ENCODE data around the gene RFK.

DNA sequence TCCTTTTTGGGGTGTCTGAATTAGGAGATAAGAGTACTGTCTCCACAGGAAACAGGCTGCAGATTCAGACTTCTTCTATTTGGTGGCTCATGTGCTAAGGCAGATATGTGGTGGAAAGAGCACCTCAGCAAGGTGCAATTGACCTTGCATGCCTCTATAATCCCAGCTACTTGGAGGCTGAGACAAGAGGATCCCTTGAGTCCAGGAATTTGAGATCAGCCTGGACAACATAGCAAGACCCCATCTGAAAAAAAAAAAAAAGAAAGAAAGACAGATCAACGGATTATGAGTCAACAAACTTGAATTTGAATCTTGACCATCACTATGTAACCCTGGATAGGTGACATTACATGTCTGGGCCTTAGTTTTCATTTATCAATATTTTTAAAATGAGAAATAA lies 44.4 kb downstream of the RFK start:
- TF ChIP-seq, protein P1, sequence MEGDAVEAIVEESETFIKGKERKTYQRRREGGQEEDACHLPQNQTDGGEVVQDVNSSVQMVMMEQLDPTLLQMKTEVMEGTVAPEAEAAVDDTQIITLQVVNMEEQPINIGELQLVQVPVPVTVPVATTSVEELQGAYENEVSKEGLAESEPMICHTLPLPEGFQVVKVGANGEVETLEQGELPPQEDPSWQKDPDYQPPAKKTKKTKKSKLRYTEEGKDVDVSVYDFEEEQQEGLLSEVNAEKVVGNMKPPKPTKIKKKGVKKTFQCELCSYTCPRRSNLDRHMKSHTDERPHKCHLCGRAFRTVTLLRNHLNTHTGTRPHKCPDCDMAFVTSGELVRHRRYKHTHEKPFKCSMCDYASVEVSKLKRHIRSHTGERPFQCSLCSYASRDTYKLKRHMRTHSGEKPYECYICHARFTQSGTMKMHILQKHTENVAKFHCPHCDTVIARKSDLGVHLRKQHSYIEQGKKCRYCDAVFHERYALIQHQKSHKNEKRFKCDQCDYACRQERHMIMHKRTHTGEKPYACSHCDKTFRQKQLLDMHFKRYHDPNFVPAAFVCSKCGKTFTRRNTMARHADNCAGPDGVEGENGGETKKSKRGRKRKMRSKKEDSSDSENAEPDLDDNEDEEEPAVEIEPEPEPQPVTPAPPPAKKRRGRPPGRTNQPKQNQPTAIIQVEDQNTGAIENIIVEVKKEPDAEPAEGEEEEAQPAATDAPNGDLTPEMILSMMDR (IDR thresholded peaks at IDR 0.05): no peak
- TF ChIP-seq POLR2A (IDR thresholded peaks at IDR 0.05): no peak
